Stimulated activated naive CD8-positive, alpha-beta T cell treated with anti-CD3 and anti-CD28 coated beads, Interleukin-15, Interleukin-2, amounts not matched to agents 100 U/mL and 50 U/mL, for 24 hours (primary cell): ENCODE measurements around the gene CEP112.

ENCODE experiments used
- ATAC-seq: fragments of 150-1000 bp; cut with Tn5 transposase; one replicate; pipeline ENCODE4 v1.10.0; 2021
- DNase-seq: peaks from one replicate; pipeline ENCODE4 v3.0.0; 2021

Gene CEP112

GRCh38 chr17:66191593-66192377, at the start of gene CEP112:
Gene CEP112 (minus strand): TSS chr17:66192133.
- peak; percentile 94 for DNase-seq
- peak; percentile 81 for ATAC-seq

DNA sequence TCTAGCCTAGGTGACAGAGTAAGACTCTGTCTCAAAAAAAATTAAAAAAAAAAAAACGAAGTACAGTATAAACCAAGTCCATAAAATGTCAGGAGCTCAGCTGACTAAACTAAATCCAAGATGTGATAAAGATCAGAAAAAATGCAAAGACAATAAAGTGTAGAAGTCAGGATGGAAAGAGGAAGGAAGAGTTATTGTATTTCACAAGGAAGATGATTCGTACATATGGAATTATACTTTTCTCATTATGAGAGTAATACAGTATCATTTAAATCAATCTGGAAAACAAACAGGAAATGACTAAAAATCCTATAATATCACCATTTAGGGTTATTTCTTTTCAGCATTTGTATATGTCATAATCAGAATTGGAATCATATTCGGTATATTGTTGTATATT, 48.7 kb upstream of the CEP112 start:
- ATAC-seq (no peak), DNase-seq (no peak)

- no peak for ATAC-seq
Measured at GRCh38 chr17:66240013-66240412, 48.1 kb upstream of the CEP112 start.

DNA sequence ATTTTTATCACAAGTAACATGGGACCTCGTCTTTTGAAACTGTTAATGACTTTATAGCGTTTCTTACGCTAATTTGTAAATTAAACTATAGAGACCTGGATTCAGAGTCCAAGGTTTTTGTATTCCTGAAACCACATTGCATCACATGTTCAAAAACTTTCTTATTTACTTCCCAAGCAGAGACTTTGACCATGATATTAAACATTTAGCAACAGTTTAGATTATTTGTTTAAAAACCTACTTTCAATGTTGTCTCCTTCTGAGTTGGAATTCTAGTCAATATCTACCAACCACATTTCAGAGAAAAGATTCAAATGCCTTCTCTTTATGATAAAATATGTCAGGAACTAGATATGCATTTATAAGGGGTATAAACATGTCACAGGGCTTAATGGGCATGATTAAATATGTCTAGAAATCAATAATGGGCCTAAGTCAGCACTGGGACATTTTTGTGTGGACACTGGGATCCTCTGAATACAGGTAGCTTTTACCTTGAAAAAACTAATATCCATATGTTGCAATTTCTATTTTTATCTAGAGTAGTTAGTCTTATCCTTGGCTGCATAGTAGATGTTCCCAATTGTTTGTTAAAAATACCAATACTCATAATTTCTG, 43.6 kb upstream of the CEP112 start:
- ATAC-seq (no peak), DNase-seq (no peak)

More at GRCh38 chr17:66240013-66240412, 48.1 kb upstream of the CEP112 start:
- DNase-seq = no peak

GRCh38 chr17:66234611-66235010, 42.7 kb upstream of the CEP112 start:
- no peak for ATAC-seq
- no peak for DNase-seq

- no peak for ATAC-seq
Measured at GRCh38 chr17:66233023-66233753, 41.3 kb upstream of the CEP112 start.

GRCh38 chr17:66230922-66231591, 39.1 kb upstream of the CEP112 start:
- no peak for ATAC-seq
- DNase-seq = no peak

More at GRCh38 chr17:66233023-66233753, 41.3 kb upstream of the CEP112 start:
- DNase-seq = no peak

- no peak for ATAC-seq
- no peak for DNase-seq
Measured at GRCh38 chr17:66229783-66230538, 38.0 kb upstream of the CEP112 start.

GRCh38 chr17:66228887-66229782, 37.2 kb upstream of the CEP112 start, which contains the start of gene APOH:
Gene APOH (minus strand): TSS chr17:66229415. CDS start chr17:66229379, 36 bp downstream.
- ATAC-seq (no peak), DNase-seq (no peak)

DNA sequence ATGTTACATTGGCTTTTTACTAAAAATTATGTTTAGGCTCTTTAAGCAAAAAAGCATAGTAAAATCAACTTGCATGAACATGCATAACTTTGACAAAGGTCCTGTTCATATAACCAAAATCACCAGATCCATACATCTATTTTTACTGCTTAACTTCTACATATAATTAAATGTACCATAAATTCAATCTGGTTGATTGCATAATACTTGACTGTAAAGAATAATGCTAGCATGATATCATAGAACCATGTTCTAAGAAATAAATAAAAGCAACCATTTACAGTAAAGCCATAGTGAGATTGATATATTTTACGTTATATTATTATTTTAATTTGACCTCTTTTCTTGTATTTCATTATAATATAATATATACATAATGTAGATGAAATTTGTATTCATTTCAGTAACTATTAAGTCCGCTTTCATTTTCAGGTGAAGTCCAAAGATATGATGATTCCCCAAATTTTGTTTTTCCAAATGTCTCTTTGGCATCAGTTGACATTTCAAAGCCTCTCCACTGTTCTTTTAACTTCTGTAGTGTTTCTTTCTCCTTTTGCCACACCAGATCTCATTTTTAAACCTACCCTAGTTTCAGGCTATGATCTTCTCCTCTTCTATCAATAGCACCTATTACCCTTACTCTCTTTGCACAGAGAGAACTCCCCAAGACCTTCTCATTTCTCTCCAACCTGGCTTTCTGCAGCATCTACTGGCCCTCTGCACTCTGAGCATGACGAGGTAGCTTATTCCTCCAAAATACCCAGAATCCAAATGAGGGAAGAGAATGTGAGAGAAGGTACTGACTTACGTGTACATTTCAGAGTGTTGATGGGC, 35.5 kb upstream of the CEP112 start:
- ATAC-seq = no peak

GRCh38 chr17:66222798-66223350, 30.9 kb upstream of the CEP112 start:
- no peak for ATAC-seq
- no peak for DNase-seq

More for the DNA sequence above, 35.5 kb upstream of the CEP112 start:
- no peak for DNase-seq

DNA sequence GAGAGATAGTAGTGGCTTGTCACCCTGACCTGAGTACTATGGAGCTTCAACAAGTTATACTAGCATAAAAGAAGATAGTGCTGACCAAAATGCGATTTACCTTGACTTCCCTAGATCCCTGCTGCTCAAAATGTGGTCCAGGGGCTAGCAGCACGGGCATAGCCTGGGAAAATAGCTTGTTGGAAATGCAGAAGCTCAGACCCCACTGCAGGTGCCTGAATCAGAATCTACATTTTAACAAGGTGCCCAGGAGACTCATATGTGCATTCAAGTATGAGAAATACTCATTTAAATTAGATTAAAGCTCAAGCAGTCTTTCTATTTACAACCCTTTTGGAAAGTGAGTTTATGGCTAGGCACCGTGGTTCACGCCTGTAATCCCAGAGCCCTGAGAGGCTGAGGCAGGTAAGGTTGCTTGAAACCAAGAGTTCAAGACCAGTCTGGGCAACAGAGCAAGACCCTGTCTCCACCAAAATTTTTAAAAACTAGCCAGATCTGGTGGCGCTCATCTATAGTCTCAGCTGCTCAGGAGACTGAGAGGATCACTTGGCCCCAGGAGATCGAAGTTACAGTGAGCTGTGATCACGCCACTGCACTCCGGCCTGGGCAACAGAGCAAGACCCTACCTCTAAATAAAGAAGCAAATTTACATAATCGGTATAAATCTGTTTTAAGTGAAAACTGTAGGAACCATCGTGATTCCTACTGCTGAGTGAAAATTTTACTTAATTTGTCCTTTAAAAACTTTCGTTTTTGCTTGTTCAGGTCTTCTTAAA, 30.0 kb upstream of the CEP112 start:
- no peak for DNase-seq

GRCh38 chr17:66221343-66221742, 29.4 kb upstream of the CEP112 start:
- ATAC-seq = no peak

More for the DNA sequence above, 30.0 kb upstream of the CEP112 start:
- ATAC-seq = no peak

DNA sequence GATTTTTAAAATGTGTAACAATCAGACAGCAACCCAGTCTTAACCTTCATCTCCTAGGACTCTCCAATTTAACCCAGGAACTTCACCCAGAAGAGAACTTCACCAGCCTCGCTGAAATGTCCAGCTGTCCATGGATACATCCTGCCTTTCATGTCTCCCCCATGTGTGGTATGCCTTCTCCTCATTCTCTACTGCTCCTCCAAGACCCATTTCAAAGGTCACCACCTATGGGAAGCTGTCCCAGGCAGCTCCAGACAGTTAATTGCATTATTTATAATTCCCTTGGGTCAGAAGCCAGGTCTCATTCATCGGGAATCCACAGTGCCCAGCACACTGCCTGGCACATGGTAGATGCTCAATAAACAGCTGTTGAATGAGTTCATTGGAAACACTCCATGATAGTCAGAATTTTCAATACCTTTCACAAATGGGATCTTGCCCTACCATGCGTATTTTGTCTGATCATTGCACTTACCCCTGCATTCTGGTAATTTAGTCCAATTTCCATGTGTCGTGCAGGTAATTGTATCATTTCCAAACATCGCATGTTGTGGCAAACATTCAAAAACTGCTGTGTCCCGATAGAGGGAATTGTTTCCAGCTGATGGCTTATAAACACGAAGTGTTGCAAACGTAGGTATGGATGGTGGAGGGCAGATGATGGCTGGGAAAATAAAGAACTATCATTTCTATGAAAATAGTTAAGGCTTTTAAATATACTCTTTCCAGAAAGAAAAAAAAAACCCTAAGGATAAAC, 28.3 kb upstream of the CEP112 start:
- DNase-seq = no peak

More at GRCh38 chr17:66221343-66221742, 29.4 kb upstream of the CEP112 start:
- no peak for DNase-seq

DNA sequence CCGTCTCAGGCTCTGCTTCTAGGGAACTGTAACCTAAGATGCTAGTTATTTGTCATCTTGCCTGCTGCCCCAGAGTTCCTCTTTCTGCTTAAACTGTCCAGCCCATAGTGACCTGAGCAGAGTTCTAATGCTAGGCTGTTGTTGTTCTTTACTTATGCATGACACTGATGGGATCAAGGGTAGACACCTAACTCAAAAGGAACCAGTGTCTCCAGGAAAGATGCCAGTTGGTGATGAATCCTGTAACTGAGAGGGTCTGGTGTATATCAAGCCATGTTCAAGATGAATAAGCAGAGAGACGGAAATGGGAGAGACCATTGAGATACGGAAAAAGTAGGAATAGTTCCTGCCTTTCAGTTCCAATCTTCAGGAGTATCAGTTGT, 23.6 kb upstream of the CEP112 start:
- ATAC-seq (no peak), DNase-seq (no peak)

More for the DNA sequence above, 28.3 kb upstream of the CEP112 start:
- ATAC-seq = no peak

DNA sequence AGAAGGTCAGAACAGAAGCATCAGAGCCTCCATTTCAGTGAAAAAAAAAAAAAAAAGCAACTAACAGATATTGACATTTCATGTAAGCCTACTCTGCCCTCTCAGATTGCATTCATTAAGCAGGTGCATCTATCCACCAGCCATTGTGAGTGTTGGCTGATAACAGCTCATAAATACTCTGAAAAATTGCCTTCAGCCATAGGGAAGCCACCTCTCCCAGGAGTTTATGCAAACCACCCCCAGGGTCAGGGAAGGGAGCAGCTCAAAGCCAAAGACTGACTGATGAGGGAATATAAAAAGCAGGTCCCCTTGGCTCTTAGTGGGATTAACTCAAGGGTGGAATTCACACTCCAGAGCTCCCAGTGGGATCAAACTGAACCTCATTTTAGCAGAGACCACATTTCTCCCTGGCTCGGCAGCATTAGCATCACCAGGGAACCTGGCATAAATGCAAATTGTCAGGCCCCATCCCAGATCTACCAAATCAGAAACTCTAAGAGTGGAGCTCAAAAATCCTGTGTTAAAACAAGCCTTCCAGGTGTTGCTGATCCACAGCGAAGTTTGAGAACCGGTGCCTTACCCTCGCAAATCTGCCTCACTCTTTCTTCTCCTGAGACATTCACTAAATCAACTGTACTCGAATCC, 23.1 kb upstream of the CEP112 start:
- no peak for DNase-seq
- ATAC-seq = no peak
